DMS53 (cell line): ENCODE measurements around the gene DDOST.
"Not testable (repeated sequence)": the region's sequence is repeated elsewhere in the genome, so short reads cannot be mapped to it uniquely, and the experiment has no call there.

Experiments used
- DNase-seq: peaks from one replicate; lab custom pipeline; 2025; lab: John Stamatoyannopoulos, UW

The DDOST gene

DNA sequence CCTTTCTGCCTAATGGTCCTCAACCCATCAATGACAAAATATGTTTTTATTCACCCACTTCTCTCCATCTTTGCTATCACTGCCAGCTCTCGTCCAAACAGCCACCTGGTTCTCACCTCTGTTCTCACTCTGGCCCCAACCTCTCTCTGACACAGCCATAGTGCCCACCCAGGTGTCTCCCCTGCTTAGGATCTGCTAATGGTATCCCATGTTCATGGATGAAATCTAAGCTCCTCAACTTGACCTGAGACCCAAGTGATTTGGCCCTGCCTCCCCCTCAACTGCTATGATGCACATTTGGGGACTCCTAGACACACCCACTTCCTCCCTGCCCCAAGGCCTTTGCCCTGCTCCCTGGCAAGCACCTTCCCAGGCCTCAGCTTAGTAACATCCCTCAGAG lies 30.7 kb upstream of the DDOST start:
- no peak for DNase-seq

DNA sequence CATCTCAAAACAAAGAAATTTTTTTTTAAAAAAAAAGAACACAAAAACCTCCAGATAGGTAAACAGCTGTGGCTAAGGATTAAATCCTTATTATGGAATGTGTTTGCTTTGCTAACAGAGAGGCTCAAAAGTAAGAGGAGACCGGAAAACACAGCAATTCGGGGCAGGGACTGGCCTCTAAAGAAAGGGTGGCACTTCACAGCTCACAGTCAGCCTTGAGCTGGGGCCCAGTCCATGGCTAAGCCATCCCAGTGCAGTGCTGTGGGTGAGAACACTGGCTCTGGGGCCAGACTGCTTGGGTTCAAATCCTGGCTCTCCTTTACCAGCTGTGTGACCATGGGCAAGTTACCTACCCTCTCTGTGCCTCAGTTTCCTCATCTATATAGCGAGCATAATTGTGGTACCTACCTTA lies 28.5 kb upstream of the DDOST start:
- DNase-seq: peak; percentile 46

DNA sequence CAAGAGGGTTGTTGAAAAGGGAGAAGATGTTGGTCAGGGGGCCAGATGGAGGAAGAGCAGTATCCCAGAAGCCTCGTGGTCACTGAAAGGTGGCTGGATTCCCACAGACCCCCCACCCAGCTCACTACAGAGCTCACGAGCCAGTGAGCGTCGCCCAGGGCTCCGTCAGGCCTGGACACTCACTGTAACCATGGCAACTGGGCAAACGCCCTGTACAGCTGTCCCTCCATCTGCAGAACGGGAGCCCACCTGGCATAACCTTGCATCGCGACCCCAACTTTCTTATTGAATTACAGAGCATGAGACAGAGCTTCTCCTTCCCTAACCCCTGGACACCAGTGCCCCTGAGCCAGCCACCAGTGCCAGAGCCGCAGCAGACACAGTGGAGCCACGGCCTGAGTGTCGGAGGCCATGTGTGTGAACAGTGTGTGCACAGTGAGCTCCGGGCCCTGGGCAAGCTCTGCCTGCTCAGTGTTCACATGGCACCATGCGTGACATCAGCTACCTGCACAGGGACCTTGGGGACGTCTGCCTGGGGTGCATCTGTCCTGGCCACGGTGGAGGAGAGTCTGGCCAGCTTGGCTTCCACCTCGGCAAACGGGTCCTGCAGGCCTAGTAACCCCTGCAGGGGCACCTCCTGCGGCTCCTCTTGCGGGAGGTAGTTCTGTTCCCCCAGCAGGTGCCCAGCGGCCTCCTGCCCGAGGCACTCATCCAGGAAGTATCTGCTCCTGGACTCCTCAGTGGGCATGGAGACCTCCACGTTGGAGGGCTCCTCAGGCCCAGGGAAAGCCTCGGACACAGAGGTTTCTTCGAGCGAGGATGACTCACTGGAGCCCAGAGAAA lies 25.9 kb upstream of the DDOST start:
- peak; percentile 37 for DNase-seq

DNA sequence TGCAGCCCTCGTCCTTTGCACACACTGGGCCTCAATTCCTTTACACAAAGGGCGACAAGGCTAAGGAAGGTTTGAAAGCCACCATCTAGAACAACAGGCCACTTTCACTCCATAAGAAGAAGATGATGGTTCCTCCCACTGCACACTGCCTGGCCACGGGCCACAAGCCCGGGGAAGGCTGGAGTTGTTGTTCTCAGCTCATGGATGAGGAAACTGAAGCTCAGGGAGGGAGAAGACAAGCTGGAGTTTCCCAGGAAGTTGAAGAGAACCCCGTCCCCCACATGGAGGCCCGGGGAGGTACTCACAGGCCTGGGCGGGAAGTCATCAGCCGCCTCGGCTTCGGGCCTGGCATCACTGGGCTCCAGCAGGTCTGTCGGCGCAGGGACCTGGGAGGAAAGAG lies 24.6 kb upstream of the DDOST start:
- no peak for DNase-seq

DNA sequence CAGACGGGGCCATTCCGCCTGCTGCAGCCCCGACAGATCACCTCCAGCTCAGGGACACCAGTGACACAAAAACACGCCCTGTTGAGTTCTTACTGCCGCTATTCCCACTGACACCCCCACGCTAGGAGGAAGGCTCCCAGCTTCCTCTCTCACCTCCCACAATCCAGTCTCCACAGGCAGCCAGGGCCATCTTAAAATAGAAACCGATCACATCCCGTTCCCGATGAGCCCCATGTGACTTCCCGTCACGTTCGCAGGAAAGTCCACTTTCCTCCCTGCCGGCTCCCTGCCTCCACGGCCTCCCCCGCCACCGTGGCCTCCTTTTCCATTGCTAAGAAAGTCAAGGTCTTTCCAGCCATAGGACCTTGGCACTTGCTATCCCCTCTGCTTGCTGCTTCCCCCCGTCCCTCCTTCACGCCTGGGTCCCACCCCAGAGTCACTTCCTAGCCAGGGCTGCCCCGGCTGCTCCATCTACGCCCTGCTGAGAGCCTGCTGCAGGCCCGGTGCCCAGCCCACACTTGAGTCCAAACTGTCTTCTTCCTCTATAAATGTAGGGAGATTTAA lies 24.0 kb upstream of the DDOST start:
- DNase-seq: no peak

DNA sequence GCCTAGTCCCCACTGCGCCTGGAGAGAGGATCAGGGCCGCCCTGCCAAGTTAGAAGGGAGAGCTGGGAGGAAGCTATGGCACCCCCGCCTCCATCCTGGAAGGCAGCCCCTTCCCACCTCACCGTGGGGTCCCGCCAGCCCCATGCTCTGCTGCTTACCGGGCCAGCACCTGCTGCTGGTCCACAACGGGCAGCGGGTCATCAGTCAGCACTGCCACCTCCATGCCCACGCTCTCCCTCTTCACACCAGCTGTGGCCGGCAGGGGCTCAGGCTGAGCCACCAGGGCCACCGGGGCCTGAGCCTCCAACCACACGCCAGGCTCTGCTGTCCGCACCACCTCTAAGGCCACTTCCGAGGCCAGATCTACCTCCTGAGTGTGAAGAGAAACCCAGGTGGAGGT lies 23.5 kb upstream of the DDOST start:
- no peak for DNase-seq

DNA sequence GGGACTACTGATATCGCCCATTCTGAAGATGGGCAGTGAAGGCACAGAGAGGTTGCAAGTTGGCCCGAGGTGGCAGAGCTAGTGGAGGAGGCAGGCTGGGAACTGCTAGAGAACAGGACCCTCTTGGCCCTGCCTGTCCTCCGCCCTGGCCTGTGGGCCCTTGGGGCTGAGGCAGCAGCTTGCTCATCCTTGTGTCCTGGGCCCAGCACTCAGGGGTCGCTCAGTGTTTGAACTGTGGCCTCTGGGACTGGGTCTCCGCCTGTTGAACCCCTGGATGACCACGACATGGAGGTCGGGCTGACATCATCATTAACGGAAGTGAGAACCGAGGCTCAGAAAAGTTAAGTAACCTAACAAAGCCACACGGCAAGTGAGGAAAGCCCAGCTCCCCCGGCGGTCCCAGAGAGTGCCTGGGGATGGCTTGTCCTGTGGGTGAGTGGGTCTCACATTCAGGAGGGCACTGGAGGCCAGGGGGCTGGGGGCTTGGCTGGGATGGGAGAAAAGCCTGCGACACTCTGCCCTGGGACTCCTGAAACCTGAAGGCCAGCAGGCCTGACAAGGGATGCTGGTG lies 23.0 kb upstream of the DDOST start:
- DNase-seq: no peak

DNA sequence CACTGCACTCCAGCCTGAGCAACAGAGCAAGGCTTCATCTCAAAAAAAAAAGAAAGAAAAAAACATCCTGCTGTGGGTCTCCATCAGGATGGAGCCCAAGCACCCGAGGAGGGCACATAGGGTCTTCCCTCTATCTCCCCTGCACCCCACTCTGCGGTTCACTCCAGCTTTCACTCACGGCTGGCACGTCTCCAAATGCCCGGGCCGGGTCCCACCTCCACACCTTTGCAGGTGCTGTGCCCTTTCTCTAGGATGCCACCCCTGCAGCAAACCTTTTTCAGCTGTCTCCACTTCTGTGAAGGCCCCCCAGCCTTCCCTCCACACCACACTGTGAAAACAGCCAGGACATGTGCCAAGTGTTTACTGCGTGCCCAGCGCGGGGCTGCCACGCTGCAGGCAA lies 22.4 kb upstream of the DDOST start:
- no peak for DNase-seq

DNA sequence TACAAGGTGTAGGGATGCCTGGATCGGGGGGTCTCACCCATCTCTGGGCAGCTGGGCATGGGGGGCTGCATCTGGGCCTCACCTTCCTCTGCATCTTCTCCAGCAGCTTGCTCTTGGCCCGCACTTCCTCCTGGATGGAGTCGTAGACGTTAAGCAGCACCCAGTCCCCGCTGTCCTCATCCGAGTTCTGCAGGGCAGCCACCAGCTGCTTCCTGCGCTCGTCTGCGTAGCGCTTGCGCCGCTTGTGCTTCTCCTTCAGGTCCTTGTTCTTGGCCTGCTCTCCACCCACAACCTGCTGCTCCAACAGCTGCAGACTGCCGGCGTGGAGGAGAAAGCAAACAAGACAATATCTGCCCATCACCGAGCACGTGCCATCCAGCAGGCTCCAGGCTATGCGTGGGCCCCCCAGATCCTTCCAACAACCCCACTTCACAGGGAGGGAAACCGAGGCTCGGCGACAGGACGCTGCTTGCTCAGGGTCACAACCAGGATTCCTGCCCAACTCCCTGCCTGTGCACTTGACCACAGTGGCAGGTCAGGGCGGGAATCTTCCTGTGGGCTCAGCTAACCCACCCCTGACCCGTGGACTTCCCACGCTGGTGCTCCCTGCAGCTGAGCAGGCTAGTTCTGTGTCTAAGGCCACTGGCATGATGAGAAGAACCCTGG lies 21.5 kb upstream of the DDOST start:
- DNase-seq: peak; percentile 90

DNA sequence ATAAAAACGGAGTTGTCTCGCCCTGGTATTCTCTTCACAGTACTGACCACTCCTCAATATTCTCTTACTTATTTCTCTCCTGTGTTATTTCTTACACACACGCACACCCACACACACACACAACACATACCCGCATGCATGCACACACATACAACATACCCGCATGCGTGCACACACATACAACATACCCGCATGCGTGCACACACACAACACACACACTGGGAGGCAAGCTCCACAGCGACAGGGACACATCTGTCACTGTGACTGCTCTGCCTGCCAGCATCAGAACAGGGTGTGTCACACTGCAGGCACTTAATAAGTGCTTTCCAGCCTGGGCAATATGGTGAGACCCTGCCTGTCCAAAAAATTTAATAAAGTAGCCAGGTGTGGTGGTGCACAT lies 20.8 kb upstream of the DDOST start:
- peak; percentile 36 for DNase-seq

DNA sequence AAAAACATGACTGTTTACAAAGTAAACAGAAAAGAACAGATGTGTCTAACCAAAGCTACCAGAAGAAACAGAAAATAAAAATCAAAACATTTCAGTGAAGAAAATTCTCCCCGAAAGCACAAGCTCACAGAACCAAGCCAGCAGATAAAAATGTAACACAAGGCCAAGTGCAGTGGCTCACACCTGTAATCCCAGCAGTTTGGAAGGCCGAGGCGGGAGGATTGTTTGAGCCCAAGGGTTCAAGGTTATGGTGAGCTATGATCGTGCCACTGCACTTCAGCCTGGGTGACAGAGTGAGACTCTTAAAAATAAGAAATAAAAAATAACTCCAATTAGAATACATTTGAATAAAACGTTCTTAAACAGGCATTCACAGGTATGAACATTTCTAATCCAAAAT lies 19.1 kb upstream of the DDOST start:
- no peak for DNase-seq

DNA sequence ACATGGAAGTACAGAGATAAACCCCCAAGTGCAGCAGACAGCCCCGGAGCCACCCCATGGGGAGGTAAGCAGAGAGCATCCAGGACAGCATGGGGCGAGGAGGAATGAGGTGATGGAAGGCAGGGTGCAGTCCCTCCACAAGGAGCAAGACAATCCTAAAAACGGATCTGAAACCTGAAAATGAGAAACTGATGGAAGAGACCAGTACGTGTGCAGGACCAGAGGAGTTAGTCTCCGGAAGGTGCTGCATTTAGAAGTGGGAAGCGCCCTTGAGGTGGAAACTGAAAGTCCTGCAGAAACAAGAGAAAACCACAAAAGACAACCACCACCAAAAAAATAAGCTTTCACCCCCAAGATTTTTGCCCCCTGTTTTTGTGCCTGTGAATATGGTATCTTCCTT lies 17.4 kb upstream of the DDOST start:
- no peak for DNase-seq

DNA sequence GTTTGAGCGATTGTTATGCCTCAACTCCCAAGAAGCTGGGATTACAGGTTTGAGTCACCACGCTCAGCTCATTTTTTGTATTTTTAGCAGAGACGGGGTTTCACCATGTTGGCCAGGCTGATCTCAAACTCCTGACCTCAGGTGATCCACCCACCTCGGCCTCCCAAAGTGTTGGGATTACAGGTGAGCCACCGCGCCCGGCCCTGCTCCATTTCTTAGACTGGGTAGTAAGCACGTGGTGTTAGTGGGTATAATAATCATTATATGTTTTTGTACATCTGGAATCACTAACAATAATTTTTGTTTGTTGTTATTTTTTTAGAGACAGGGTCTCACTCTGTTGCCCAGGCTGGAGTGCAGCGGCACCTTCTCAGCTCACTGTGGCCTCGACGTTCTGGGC lies 12.5 kb upstream of the DDOST start:
- DNase-seq: not testable (repeated sequence)

DNA sequence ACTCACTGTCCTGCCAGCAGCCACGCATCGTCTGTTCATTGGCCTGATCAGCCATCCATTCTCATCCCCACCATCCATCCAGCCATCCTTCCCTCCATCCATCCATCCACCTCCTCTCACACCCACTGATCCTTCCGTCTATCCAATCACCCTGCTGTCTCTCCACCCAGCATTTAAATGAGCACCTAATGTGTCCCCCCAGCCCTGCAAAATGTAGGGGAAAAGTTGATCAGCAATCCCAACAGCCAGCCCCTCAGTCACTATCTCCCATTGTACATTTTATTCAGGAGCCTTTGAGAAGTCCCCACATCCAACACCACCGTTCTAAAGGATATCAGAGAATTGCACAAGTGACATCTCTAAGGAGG lies 11.1 kb upstream of the DDOST start:
- no peak for DNase-seq

DNA sequence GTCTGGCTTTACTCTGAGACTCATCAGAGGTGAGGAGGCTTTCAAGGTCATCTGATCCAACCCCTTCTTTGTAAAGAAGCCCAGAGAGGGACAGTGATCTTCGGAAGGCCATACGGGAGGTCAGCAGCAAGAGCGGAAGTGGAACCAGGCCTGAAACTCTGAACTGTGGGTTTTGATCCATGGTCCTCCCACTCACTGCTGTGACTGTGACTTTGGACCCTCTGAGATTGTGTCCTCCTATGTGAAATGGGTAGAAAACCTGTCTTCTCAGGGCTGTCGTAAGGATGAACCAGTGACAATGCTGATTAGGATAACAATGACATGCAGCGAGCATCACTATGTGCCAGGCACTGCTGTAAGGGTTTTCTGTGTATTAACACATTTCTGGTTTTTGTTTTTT lies 9.8 kb upstream of the DDOST start:
- DNase-seq: no peak

DNA sequence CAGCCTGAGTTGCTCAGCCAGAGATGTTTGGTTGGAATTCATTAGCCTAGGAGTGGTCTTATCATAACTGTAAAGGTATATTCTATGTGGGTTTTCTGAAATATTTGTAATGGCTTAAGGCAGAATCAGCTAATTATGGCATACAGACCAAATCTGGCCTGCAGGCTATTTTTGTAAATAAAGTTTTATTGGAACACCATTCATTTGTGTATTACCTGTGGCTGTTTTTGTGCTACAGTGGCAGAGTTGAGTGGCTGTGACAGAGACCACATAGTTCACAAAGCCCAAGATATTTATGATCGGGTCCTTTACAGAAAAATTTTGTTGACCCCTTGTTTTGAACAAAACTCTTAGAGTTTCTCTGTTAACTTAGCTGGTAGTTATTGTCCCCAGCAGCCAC lies 7.4 kb upstream of the DDOST start:
- DNase-seq: no peak

DNA sequence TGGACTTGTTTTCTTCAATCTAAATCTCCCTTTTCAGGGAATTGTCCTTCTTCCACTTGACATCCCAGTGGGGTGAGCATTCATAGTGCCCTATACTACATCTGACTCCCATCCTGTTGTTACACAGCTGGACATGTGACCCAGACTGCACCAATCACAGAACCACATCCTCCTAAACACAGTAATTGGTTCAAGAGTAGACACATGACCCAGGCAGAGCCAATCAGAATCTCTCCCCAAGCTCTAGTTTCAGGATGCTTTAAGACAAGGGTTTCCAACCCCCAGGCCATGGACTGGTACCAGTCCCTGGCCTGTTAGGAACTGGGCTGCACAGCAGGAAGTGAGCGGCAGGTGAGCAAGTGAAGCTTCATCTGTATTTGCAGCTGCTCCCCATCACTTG lies 5.6 kb upstream of the DDOST start:
- peak; percentile 57 for DNase-seq

DNA sequence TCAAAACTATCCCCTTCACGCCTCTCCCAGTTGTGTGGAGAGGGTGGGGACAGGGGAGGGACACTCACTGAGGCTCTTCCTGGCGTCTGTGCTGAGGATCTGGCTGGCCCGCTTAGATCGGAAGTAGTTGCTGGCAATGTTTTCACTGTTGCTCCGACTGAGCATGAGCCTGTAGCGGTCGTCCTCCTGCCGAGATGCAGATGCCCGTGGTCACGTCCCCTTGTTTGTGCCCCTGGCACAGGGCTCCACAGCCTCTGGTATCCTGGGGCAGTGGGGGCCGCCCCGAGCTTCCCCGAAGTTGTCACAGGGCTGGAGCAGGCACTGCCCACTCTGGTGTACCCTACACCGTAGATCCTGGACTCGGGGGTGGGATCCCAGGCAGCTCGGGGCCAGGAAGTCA lies 5.0 kb upstream of the DDOST start:
- DNase-seq: no peak

DNA sequence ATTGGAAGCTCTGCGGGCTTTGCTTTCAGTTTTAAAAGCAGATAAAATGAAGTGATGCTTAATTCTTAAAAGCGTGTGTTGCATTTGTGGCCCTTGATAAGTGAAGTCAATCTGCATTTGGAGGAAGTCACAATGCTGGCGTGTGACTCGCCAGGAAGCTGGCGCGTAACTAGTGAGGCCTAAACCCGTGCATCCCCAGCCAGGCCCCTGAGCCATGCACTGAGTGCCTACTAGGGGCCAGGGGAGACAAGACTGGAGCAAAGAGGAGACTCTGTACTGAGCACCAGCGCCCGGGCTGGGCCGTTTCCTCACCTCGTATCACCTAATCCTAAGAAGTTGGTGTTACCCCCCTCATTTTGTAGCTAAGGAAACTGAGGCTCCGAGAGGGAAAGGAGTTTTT lies 4.6 kb upstream of the DDOST start:
- no peak for DNase-seq

DNA sequence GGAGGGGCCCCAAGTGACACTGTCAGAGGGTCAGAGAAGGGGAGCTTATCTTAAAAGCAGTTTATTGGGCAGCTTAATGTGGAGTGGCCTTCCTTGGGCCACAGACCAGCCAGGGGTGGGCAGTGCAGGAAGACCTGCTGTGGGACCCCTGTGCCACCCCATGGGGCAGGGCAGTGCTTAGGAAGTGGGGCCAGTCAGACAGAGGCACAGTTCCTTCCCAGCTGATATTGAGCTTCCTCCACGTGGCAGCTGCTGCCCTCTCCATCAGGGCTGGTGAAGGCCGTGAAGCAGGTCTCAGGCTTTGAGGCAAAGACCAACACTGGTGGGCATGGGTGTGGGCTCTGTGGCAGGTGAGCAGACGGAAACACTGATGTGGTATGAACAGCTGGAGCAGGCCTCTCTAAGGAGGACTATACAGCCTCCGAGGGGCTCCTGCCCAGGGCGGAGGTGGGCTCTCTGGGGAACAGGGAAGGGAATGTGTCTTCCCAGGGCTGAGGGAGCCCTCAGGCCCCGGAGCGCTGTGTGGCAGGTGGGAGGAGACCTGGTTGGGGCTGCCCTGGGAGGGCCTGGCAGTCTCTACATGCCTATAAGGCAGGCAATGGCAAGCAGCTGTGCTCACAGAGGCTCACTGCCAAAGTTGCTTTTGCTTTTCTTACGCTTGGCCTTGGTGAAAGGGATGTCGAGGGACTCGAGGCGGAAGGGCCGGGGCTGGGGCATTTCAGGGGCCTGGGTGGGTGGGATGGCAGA lies 3.0 kb upstream of the DDOST start:
- no peak for DNase-seq

DNA sequence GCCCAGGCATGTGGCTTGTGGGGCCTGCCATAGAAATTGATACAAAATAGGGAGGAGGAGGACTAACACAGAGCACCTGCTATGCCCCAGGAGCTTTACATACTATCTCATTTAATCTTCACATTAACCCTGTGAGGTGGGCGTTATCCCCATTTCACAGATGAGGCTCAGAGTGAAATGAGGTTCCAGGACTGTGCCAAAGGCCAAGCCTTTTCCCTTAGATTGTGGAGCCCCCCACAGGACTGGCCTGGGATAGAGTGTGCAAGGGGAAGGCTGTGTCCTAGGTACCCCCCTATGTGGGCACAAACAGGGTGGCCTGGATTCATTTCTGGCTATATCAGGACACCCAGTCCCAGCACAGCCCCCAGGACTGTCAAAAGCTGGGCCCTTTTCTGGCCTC lies 2.2 kb upstream of the DDOST start:
- no peak for DNase-seq

DNA sequence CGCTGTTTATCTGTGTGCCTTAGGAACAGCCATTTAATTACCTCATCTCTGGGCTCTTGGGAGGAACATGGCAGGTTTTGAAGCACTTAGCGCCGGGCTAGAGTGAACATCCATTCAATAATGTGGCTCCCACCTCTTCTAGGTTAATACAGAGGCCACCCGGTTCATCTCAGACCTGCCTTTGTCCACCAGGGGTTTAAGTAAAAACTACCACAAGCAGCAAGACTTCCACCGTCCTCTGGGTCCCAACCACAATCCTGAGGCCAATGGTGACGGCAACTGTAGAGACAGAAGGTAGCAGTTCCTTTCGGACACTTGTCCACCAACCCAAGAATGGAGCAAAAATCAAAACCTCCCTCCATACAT lies 924 bp upstream of the DDOST start:
- DNase-seq: peak; percentile 72

DNA sequence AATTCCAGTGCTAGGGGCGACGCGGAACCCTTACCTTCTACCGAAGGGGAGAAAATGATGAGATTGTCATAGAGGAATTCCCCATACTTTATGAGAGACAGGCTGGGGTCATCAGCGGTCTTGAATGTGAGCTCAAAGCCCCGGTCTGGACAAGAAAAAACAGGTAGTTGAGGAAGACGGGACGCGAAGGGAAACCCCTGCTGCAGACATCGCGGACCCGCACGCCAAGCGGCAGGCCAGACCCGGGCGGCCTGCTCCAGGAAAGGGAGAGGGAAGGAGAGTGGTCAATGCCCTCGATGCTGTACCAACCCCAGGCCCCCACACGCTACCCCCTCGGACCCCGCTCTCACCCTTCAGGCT lies 342 bp downstream of the DDOST start:
- DNase-seq: peak; percentile 60
